C4-2B (cell line): ENCODE data around the gene C10orf53.

Experiments used
- H3K27ac ChIP-seq: fragments of 450-650 bp; 2 replicates; pipeline ENCODE4 v1.5.1; 2017
- ZFX ChIP-seq: fragments of 450-650 bp; IDR thresholded peaks from 2 replicates; pipeline ENCODE4 v1.6.1; 2017
- TF ChIP-seq, protein P1 (sequence below): fragments of 450-650 bp; conservative IDR thresholded peaks from 2 replicates; pipeline ENCODE4 v1.5.1; 2017; ENCODE audit warnings: mild to moderate bottlenecking

C10orf53 gene

DNA sequence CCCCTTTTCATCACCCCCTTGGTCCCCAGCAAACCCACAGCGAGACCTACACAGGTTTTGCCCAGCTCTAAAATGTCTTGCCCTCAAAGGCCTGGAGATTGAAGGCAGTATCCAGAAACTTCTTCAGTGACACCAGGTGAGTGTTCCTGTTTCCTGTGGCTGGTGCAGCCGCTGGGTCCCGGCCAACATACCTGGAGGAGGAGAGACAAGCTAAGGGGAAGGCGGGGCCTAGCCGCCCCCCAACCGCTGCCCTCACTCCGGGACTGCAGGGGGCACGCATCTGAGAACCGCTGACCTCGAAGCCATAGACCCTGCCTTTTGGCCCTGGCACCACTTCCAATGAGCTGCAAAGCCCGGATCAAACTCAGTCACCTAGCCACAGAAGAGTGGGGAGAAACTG lies 55.7 kb downstream of the C10orf53 start:
- H3K27ac ChIP-seq: no peak overlapping the region
- TF ChIP-seq ZFX: no peak

DNA sequence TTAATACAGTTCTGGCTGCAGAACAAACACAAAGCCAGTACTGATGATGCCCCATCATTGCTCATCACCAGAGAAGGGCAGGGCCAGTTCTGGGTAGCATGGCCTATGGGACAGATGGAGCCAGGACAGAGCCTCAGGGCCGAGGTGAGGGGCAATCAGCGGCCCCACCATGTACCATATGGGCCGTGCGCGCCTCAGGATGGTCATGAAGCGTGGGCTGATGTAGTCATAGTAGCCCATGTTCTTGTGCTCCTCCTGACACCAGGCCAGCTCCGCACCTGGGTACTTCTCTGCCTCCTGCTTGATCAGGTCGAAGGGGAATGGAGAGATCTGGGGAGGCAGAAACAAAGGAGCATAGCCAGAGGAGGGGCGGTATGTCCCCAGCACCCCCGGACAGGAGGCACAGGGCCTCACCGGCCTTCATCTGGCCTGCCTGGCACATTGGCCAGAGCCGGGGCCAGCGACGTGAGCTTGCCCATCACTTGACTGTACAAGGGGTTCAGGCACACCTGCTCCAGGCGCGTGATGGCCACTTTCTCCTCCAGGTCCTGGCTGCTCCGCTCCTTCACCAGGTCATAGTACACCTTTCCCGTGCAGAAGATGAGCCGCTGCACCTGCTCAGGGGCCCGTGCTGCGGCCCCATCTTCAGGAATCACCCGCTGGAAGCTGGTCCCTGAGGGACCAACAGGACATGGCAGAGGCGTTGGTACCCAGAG lies 56.6 kb downstream of the C10orf53 start:
- no peak for TF ChIP-seq ZFX
- TF ChIP-seq, protein P1, sequence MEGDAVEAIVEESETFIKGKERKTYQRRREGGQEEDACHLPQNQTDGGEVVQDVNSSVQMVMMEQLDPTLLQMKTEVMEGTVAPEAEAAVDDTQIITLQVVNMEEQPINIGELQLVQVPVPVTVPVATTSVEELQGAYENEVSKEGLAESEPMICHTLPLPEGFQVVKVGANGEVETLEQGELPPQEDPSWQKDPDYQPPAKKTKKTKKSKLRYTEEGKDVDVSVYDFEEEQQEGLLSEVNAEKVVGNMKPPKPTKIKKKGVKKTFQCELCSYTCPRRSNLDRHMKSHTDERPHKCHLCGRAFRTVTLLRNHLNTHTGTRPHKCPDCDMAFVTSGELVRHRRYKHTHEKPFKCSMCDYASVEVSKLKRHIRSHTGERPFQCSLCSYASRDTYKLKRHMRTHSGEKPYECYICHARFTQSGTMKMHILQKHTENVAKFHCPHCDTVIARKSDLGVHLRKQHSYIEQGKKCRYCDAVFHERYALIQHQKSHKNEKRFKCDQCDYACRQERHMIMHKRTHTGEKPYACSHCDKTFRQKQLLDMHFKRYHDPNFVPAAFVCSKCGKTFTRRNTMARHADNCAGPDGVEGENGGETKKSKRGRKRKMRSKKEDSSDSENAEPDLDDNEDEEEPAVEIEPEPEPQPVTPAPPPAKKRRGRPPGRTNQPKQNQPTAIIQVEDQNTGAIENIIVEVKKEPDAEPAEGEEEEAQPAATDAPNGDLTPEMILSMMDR: no peak
- no peak overlapping the region for H3K27ac ChIP-seq

DNA sequence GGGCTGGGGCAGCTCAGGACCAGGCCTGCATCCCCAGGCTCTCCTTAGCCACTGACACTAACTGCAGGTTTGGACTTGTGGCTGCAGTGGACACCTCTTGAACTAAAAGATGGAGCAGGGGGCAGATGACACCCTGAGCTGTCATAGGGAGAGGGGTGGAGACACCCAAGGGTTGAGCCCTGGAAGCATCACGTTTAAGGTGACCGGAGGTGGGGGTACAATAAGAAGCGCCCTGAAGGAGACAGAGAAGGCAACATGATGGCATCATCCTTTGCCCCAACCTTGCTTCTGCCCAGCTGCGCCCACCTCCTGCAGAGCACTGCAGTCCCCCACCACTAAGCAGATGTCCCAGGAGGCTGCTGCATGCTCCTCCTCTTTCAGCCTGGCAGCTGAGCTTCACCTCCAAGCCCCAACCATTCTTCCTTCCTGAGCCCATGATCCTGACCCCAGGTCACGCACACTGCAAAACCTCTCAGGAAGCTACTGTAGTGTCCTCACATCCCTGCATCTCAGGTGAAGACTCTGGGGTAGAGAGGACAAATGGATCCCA lies 57.2 kb downstream of the C10orf53 start:
- no peak for TF ChIP-seq ZFX
- TF ChIP-seq, protein P1: no peak
- H3K27ac ChIP-seq: no peak overlapping the region

DNA sequence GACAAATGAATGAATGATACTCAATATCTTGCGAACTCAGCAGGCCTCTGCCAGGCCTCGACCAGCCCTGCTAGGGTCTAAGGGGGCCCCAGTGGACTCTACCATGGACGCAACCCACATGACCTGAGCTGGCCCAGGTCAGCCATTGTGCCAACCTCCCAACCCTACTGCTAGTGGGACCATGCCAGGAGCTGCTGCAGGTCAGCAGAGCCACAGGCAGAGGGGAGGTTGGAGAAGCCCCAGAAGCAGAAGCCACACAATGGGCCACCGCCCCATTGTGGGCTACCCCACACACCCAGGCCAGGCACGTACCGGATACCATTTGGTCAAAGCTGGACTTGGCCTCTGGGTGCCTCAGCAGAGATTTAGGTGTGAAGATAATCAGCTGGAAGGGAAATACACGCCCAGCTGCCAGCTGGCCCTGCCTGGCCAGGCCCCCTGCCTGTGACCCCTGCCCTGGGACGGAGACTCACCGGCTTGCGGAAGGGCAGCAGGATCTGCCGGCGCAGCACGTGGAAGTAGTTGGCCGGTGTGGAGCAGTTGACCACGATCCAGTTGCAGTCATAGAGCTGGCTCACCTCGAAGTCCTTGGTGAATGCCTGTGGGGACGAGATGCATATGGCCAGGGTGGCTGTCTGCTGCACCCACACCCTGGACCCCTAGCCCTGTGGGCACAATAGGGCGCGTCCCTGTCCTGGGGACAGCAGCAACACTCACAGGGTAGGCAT lies 58.2 kb downstream of the C10orf53 start:
- H3K27ac ChIP-seq: no peak overlapping the region
- TF ChIP-seq, protein P1: no peak
- no peak for TF ChIP-seq ZFX

DNA sequence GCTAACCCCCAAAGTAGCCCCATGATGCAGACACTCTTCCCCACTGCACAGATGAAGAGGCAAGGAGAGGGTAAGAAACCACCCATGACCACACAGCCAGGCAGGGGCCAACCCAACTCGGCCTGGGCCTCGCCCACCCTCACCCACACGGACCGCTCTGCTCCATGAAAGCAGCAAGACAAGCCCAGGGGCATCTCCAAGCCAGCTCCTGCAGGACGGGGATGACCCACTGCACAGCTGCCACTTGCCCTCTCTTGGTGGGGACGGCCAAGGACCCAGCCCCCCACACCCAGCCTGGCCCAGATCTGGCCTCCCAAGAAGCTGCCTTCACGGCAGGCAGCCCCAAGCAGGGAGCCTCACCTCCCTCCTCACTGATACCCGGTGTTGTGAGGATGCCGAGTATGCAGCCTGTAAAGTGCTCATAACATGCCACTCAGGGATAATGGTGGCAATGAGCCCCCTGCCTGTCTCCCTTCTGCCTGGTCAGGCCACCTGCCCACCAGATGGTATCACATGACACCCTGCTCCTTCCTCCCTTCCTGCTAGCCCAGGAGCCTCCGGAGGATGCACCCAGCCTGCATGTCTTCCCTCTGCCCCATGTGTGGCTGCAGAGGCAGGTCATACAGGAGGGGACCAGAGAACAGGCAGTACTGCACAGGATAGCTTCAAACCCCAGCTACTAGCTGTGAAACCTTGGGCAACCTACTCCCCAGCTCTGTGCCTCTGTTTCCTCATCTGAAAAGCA lies 59.3 kb downstream of the C10orf53 start:
- no peak overlapping the region for H3K27ac ChIP-seq
- TF ChIP-seq ZFX: no peak
- TF ChIP-seq, protein P1: no peak

DNA sequence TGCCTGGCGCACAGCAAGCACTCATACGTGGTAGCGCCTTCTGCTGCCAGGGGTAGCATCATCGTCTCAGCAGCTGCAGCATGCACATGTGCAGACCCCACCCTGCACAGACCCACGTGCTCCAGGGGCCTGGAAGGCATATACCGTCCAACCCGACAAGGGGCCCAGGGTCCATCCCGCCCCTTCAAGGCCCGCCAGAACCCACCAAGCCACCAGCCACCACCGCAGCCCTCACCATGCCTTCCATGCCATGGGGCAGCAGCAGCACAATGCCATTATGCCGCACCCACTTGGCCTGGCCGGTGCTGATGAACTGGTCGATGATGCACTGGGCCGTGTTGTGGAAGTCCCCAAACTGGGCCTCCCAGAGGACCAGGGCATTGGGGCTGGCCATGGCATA lies 60.0 kb downstream of the C10orf53 start:
- no peak overlapping the region for H3K27ac ChIP-seq
- TF ChIP-seq, protein P1: no peak
- no peak for TF ChIP-seq ZFX

DNA sequence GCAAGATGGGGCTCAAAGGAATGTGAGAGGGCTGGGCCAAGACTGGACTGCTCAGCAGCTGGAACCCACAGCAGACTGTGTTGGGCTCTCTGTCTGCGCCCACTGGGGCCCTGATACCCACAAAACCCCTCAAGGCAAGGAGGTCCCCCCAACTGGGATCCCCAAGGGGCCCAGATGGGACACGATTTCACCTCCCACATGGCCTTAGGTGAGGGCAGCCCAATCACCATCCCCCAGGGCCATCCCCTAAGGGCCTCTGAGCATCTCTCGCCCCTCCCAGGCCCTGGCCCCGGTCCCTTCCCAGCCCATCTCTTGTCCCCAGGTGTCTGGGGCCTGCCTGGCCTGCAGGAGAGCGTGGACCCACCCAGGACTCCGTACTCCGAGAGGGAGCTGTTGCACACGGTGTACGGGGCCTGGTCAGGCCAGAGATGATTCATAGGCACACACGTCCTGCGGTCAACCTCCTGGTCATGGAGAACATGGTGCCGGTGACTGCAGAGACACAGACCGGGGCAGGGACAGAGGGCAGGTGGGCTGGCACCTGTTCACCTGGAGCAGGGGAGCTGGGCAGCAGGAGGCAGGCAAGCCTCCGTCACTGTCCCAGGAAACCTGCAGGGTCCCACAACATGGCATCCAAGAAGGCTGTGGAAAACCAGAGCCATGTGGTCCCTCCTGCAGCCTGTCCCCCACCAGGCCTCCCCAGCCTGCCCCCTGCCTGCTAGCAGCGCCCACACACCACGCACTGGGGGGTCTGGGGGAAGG lies 61.1 kb downstream of the C10orf53 start:
- H3K27ac ChIP-seq: no peak overlapping the region

More for the DNA sequence above, 61.1 kb downstream of the C10orf53 start:
- no peak for TF ChIP-seq ZFX
- TF ChIP-seq, protein P1: no peak
